Activated CD4-positive, alpha-beta T cell treated with anti-CD3 and anti-CD28 coated beads, Interleukin-2, Interleukin-6, amounts not matched to agents 100 ng/mL and 50 ng/mL, durations not matched to agents 16 hours and 8 hours (primary cell): ENCODE data around the gene NAV2.

ENCODE experiments used
- DNase-seq: peaks from one replicate; pipeline ENCODE4 v3.0.0-alpha.2; 2020

The NAV2 gene

GRCh38 chr11:19788435-19788834 is 75.8 kb downstream of the NAV2 start:
- no peak for DNase-seq

- no peak for DNase-seq
Measured at GRCh38 chr11:19789245-19789644, 76.6 kb downstream of the NAV2 start.

GRCh38 chr11:19789835-19790710 is 77.4 kb downstream of the NAV2 start:
- DNase-seq, result no peak

GRCh38 chr11:19790831-19791552 is 78.4 kb downstream of the NAV2 start:
- DNase-seq, result no peak

- DNase-seq, result no peak
Measured at GRCh38 chr11:19792510-19792909, 79.9 kb downstream of the NAV2 start.

- no peak for DNase-seq
Measured at GRCh38 chr11:19793326-19793725, 80.7 kb downstream of the NAV2 start.

- DNase-seq, result no peak
Measured at GRCh38 chr11:19794161-19794560, 81.5 kb downstream of the NAV2 start.

- no peak for DNase-seq
Measured at GRCh38 chr11:19795082-19795481, 82.4 kb downstream of the NAV2 start.

- DNase-seq, result no peak
Measured at GRCh38 chr11:19800162-19800561, 87.5 kb downstream of the NAV2 start.

- DNase-seq, result no peak
Measured at GRCh38 chr11:19800714-19801519, 88.3 kb downstream of the NAV2 start.

GRCh38 chr11:19802773-19803293 is 90.2 kb downstream of the NAV2 start:
- no peak for DNase-seq

- no peak for DNase-seq
Measured at GRCh38 chr11:19803506-19803998, 90.9 kb downstream of the NAV2 start.

GRCh38 chr11:19805376-19805775 is 92.7 kb downstream of the NAV2 start:
- DNase-seq, result no peak

- no peak for DNase-seq
Measured at GRCh38 chr11:19805827-19806226, 93.2 kb downstream of the NAV2 start.

- no peak for DNase-seq
Measured at GRCh38 chr11:19806251-19806650, 93.6 kb downstream of the NAV2 start.

- no peak for DNase-seq
Measured at GRCh38 chr11:19808076-19808911, 95.7 kb downstream of the NAV2 start.

GRCh38 chr11:19810852-19811251 is 98.2 kb downstream of the NAV2 start:
- DNase-seq, result no peak

GRCh38 chr11:19811380-19811779 is 98.7 kb downstream of the NAV2 start:
- DNase-seq, result no peak

GRCh38 chr11:19812096-19812495 is 99.5 kb downstream of the NAV2 start:
- DNase-seq, result no peak

- DNase-seq, result no peak
Measured at GRCh38 chr11:19812710-19813109, 100.1 kb downstream of the NAV2 start.

- DNase-seq, result no peak
Measured at GRCh38 chr11:19813158-19813879, 100.7 kb downstream of the NAV2 start.
